ENCODE data around the gene BSN.

- no peak for TF ChIP-seq RCOR1 (IDR thresholded peaks at IDR 0.05; ENCODE audit: low read depth, low read length)
- TF ChIP-seq SMC3 (IDR thresholded peaks at IDR 0.05): no peak
- no peak for TF ChIP-seq JUN (IDR thresholded peaks at IDR 0.05)
These were observed 145.2 kb downstream of the BSN start for GRCh38 chr3:49699281-49699979.
